Putamen (tissue), 1 donor: Measurements from ENCODE around the gene CENPV.
"Not testable (repeated sequence)": the region's sequence is repeated elsewhere in the genome, so short reads cannot be mapped to it uniquely, and the experiment has no call there.

Source experiments
- DNase-seq: peaks from one replicate; pipeline ENCODE4 v3.0.0-alpha.2; 2016; ENCODE audit warnings: low spot score

CENPV gene

GRCh38 chr17:16313139-16314090, 39.9 kb downstream of the CENPV start:
- DNase-seq, result no peak

GRCh38 chr17:16312061-16312460, 41.2 kb downstream of the CENPV start:
- DNase-seq, result not testable (repeated sequence)

- DNase-seq, result no peak
Measured at GRCh38 chr17:16306211-16306610, 47.1 kb downstream of the CENPV start.

GRCh38 chr17:16304830-16305229, 48.4 kb downstream of the CENPV start:
- DNase-seq, result no peak

GRCh38 chr17:16302856-16303255, 50.4 kb downstream of the CENPV start:
- DNase-seq, result no peak

- no peak for DNase-seq
Measured at GRCh38 chr17:16301963-16302855, 51.1 kb downstream of the CENPV start.

- DNase-seq, result no peak
Measured at GRCh38 chr17:16300554-16300953, 52.7 kb downstream of the CENPV start.

- DNase-seq, result no peak
Measured at GRCh38 chr17:16298140-16298662, 55.1 kb downstream of the CENPV start.

GRCh38 chr17:16297367-16298139, 55.7 kb downstream of the CENPV start:
- no peak for DNase-seq

GRCh38 chr17:16296072-16296471, 57.2 kb downstream of the CENPV start:
- not testable (repeated sequence) for DNase-seq

- DNase-seq, result no peak
Measured at GRCh38 chr17:16294560-16294959, 58.7 kb downstream of the CENPV start.

- no peak for DNase-seq
Measured at GRCh38 chr17:16293931-16294330, 59.3 kb downstream of the CENPV start.
